ENCODE results near the gene TSEN2. TPM values are rescaled to one million over a fixed set of nuclear protein-coding genes. Genes with fewer than 3 reads are reported as not detected.

TSEN2 gene
- total and polyA plus RNA-seq, 9 of the 15 experiments (the other 6 are each of a cell fraction or from before 2014, with no cell fraction given): 38.5 to 76.3 (median 46.6) TPM

DNA sequence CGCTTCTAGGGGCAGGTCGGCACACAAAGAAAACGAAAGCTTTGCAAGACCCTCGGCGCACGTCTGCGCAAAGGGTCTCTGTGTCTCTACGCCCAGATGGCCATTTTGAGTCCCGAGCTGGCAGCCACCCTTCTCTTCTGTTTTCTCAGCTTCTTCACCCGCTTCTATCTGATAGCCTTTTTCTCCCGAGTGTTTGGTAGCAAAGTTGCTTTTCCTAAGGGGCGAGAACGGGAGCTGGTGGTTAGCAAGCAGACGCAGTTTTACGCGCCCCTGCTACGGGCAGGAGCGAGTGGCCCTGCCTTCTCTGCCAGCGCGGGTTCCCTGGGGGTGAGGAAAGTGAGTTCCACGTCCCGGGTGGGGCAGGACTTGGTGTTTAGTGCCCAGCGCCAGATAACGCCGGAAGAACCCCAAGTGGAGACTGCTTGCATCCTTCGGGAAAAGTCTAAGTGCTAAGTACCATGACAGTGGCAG is 69.7 kb downstream of the TSEN2 start (continued):
- TF ChIP-seq, protein P1, sequence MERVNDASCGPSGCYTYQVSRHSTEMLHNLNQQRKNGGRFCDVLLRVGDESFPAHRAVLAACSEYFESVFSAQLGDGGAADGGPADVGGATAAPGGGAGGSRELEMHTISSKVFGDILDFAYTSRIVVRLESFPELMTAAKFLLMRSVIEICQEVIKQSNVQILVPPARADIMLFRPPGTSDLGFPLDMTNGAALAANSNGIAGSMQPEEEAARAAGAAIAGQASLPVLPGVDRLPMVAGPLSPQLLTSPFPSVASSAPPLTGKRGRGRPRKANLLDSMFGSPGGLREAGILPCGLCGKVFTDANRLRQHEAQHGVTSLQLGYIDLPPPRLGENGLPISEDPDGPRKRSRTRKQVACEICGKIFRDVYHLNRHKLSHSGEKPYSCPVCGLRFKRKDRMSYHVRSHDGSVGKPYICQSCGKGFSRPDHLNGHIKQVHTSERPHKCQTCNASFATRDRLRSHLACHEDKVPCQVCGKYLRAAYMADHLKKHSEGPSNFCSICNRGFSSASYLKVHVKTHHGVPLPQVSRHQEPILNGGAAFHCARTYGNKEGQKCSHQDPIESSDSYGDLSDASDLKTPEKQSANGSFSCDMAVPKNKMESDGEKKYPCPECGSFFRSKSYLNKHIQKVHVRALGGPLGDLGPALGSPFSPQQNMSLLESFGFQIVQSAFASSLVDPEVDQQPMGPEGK (CRISPR knock-in tag; IDR thresholded peaks at IDR 0.05; ENCODE audit: borderline replicate concordance): no peak
- TF ChIP-seq POLR2A (conservative IDR thresholded peaks at IDR 0.05) (peak; percentile 58), L3MBTL2 (IDR thresholded peaks at IDR 0.05) (no peak), CXXC5 (CRISPR knock-in tag; IDR thresholded peaks at IDR 0.05) (peak; percentile 25; the same call in 1 of the 2 replicates), PHF8 (IDR thresholded peaks at IDR 0.05; ENCODE audit: borderline replicate concordance, low read length) (peak; percentile 41; the same call in 1 of the 2 replicates), MAFG (tag; conservative IDR thresholded peaks at IDR 0.05) (no peak), ATF6 (CRISPR knock-in tag; IDR thresholded peaks at IDR 0.05) (no peak), ZNF75A (CRISPR knock-in tag; IDR thresholded peaks at IDR 0.05) (no peak), SMARCA4 (IDR thresholded peaks at IDR 0.05) (no peak; the same call in 1 of the 2 replicates), ZNF512 (tag; IDR thresholded peaks at IDR 0.05) (no peak), GATAD2B (IDR thresholded peaks at IDR 0.05; ENCODE audit: borderline replicate concordance) (no peak), SMARCB1 (IDR thresholded peaks at IDR 0.05; ENCODE audit: insufficient read length, low read depth) (no peak), FOXA1 (IDR thresholded peaks at IDR 0.05; ENCODE audit: borderline replicate concordance) (no peak), ZNF174 (CRISPR knock-in tag; IDR thresholded peaks at IDR 0.05) (no peak), NR2C2 (CRISPR knock-in tag; IDR thresholded peaks at IDR 0.05) (no peak), NR2C2 (tag; IDR thresholded peaks at IDR 0.05) (no peak)
- TF ChIP-seq, protein P2, sequence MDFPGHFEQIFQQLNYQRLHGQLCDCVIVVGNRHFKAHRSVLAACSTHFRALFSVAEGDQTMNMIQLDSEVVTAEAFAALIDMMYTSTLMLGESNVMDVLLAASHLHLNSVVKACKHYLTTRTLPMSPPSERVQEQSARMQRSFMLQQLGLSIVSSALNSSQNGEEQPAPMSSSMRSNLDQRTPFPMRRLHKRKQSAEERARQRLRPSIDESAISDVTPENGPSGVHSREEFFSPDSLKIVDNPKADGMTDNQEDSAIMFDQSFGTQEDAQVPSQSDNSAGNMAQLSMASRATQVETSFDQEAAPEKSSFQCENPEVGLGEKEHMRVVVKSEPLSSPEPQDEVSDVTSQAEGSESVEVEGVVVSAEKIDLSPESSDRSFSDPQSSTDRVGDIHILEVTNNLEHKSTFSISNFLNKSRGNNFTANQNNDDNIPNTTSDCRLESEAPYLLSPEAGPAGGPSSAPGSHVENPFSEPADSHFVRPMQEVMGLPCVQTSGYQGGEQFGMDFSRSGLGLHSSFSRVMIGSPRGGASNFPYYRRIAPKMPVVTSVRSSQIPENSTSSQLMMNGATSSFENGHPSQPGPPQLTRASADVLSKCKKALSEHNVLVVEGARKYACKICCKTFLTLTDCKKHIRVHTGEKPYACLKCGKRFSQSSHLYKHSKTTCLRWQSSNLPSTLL (IDR thresholded peaks at IDR 0.05): no peak
- TF ChIP-seq, protein P3, sequence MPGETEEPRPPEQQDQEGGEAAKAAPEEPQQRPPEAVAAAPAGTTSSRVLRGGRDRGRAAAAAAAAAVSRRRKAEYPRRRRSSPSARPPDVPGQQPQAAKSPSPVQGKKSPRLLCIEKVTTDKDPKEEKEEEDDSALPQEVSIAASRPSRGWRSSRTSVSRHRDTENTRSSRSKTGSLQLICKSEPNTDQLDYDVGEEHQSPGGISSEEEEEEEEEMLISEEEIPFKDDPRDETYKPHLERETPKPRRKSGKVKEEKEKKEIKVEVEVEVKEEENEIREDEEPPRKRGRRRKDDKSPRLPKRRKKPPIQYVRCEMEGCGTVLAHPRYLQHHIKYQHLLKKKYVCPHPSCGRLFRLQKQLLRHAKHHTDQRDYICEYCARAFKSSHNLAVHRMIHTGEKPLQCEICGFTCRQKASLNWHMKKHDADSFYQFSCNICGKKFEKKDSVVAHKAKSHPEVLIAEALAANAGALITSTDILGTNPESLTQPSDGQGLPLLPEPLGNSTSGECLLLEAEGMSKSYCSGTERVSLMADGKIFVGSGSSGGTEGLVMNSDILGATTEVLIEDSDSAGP (CRISPR knock-in tag; IDR thresholded peaks at IDR 0.05): no peak
- TF ChIP-seq, protein P4, sequence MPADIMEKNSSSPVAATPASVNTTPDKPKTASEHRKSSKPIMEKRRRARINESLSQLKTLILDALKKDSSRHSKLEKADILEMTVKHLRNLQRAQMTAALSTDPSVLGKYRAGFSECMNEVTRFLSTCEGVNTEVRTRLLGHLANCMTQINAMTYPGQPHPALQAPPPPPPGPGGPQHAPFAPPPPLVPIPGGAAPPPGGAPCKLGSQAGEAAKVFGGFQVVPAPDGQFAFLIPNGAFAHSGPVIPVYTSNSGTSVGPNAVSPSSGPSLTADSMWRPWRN (IDR thresholded peaks at IDR 0.05; ENCODE audit: low read depth): no peak

All from K562 (cell line).